ENCODE measurements around the gene MCEE.
A peak's percentile ranks its signal among the peaks of the same experiment; 100 is the strongest.

MCEE gene

GRCh38 chr2:71156573-71156972, 26.5 kb upstream of the MCEE start:
- peaks cover 5% of the 10 kb centered on the region for H3K9me3 Mint-ChIP-seq
- no peak overlapping the region for H3K27ac Mint-ChIP-seq
- TF ChIP-seq CTCF (IDR thresholded peaks at IDR 0.05), result no peak
- DNase-seq, result no peak
- H3K27me3 Mint-ChIP-seq (ENCODE audit: low read depth, poor library complexity), result peaks cover 19% of the 10 kb centered on the region
- H3K4me3 Mint-ChIP-seq, result no peak overlapping the region
- no peaks in the 10 kb centered on the region for H3K36me3 Mint-ChIP-seq (ENCODE audit: low read depth)
- H3K4me1 Mint-ChIP-seq, result peaks cover 14% of the 10 kb centered on the region

- H3K27me3 Mint-ChIP-seq (ENCODE audit: low read depth, poor library complexity), result peaks cover 19% of the 10 kb centered on the region
- peaks cover 5% of the 10 kb centered on the region for H3K9me3 Mint-ChIP-seq
- no peak for DNase-seq
- H3K4me3 Mint-ChIP-seq, result no peak overlapping the region
- H3K36me3 Mint-ChIP-seq (ENCODE audit: low read depth), result no peaks in the 10 kb centered on the region
- TF ChIP-seq CTCF (IDR thresholded peaks at IDR 0.05), result no peak
- peak overlapping the region; percentile 37 for H3K27ac Mint-ChIP-seq
- peaks cover 14% of the 10 kb centered on the region for H3K4me1 Mint-ChIP-seq
Observed at GRCh38 chr2:71155846-71156245, 25.8 kb upstream of the MCEE start.

GRCh38 chr2:71154798-71155197, 24.8 kb upstream of the MCEE start:
- Mint-ChIP-seq H3K4me1 (peaks cover 10% of the 10 kb centered on the region), H3K36me3 (ENCODE audit: low read depth) (peaks cover 7% of the 10 kb centered on the region), H3K9me3 (peaks cover 1% of the 10 kb centered on the region), H3K27ac (no peak overlapping the region), H3K4me3 (no peak overlapping the region), H3K27me3 (ENCODE audit: low read depth, poor library complexity) (peaks cover 16% of the 10 kb centered on the region)
- DNase-seq, result no peak
- TF ChIP-seq CTCF (IDR thresholded peaks at IDR 0.05), result no peak

GRCh38 chr2:71154279-71154678, 24.2 kb upstream of the MCEE start:
- H3K9me3 Mint-ChIP-seq, result no peaks in the 10 kb centered on the region
- no peak overlapping the region for H3K4me3 Mint-ChIP-seq
- H3K4me1 Mint-ChIP-seq, result peaks cover 10% of the 10 kb centered on the region
- peaks cover 11% of the 10 kb centered on the region for H3K36me3 Mint-ChIP-seq (ENCODE audit: low read depth)
- no peak overlapping the region for H3K27ac Mint-ChIP-seq
- DNase-seq, result no peak
- no peak for TF ChIP-seq CTCF (IDR thresholded peaks at IDR 0.05)
- peaks cover 16% of the 10 kb centered on the region for H3K27me3 Mint-ChIP-seq (ENCODE audit: low read depth, poor library complexity)

- peaks cover 16% of the 10 kb centered on the region for H3K27me3 Mint-ChIP-seq (ENCODE audit: low read depth, poor library complexity)
- peaks cover 17% of the 10 kb centered on the region for H3K36me3 Mint-ChIP-seq (ENCODE audit: low read depth)
- no peaks in the 10 kb centered on the region for H3K9me3 Mint-ChIP-seq
- no peak overlapping the region for H3K27ac Mint-ChIP-seq
- H3K4me3 Mint-ChIP-seq, result no peak overlapping the region
- peaks cover 10% of the 10 kb centered on the region for H3K4me1 Mint-ChIP-seq
- no peak for DNase-seq
- TF ChIP-seq CTCF (IDR thresholded peaks at IDR 0.05), result no peak
Observed at GRCh38 chr2:71153585-71154224, 23.7 kb upstream of the MCEE start.

- no peak overlapping the region for H3K27ac Mint-ChIP-seq
- DNase-seq, result no peak
- no peak for TF ChIP-seq CTCF (IDR thresholded peaks at IDR 0.05)
- H3K9me3 Mint-ChIP-seq, result no peaks in the 10 kb centered on the region
- H3K4me1 Mint-ChIP-seq, result no peaks in the 10 kb centered on the region
- H3K4me3 Mint-ChIP-seq, result no peak overlapping the region
- peaks cover 31% of the 10 kb centered on the region for H3K36me3 Mint-ChIP-seq (ENCODE audit: low read depth)
- peaks cover 12% of the 10 kb centered on the region for H3K27me3 Mint-ChIP-seq (ENCODE audit: low read depth, poor library complexity)
Observed at GRCh38 chr2:71151620-71152019, 21.6 kb upstream of the MCEE start.
